ENCODE results near the gene LRRC58. TPM values are rescaled to one million over a fixed set of nuclear protein-coding genes. Genes with fewer than 3 reads are reported as not detected.

The LRRC58 gene
- total and polyA plus RNA-seq, 2 of the 8 experiments (the other 6 are each of a cell fraction or from before 2014, with no cell fraction given), result 4.3 to 15.4 TPM

DNA sequence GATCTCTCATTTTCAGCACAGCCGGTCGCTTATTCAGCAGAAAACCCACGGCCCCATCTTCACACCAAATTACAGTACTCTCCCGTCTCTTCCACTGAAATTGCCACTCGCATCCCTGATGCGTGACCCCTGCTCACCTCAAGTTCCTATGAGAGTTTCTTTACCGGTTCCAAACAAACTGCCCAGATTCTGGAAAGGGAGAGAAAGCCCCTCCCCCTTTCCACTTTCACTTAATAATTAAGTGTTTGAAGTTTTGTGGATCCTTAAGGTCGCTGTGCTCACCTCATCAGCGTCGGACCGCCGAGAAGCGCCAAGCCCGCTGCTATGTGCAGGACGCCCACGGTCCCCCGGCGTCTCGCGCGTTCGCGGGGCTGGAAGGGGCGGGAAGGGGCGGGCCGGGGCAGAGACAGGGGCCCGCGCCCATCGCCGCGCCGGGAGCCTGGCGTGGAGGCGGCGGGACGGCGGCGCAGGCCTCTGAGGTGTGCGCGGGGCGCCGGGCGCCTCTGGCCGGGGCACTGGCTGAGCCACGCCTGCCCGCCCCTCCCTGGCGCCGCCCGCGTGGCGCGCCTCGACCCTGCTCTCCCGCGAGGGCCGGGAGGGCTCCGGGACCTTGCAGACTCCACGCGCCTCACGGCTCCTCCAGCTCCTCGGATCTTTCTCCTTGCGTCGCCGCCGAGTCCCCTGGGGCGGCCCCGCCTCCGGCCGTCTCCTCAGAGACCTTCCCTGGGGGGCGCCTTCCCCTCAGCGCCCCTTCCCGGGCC is 64.2 kb downstream of the LRRC58 start, which contains the start of gene GPR156 (continued):
- TF ChIP-seq RAD21 (IDR thresholded peaks at IDR 0.05 in 1 of 2, conservative IDR thresholded peaks at IDR 0.05 in 1 of 2; ENCODE audit: low read depth in 2 of 2, low read length in 2 of 2), result no peak

All from H1 (cell line).